Activated CD4-positive, CD25-positive, alpha-beta regulatory T cell treated with anti-CD3 and anti-CD28 coated beads, Interleukin-2, amount 50 U/mL, for 72 hours (primary cell): Measurements from ENCODE around the gene QPCT.
"Not testable (repeated sequence)": the region's sequence is repeated elsewhere in the genome, so short reads cannot be mapped to it uniquely, and the experiment has no call there.

Source experiments
- DNase-seq: peaks from one replicate; pipeline ENCODE4 v3.0.0; 2021

The QPCT gene

DNA sequence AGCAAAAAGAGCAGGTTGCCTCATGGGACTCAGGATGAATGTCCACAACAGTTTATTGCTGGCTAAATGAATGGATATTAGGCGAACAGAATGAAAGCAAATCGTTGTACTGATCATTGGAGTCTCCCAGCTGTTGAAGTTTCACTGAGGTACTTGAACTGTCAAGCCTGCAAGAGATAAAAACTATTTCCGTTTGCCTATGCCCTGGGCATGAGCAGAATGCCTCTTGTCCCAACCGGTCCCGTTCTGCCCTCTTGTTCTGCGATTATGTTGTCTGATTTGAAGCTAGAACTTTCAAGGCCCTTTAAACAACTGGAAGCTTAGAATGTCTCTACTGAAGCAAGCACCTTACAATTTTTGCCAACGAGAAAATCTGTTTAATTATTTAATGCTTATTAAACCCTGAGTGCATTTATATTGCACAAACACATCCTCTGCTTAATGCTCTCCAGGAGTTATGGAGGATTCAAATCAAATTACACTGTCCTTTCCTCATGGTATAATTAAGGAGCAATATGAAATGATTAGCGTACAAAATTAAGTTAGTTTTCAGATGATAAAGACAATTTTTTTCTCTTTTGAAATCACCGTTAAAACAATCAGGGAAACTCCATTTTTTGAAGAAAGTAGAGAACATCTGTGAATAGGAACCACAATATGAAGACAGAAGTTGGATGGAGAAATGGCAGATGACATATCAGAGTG, 17.7 kb downstream of the QPCT start:
- no peak for DNase-seq

- no peak for DNase-seq
These were observed 19.9 kb downstream of the QPCT start for GRCh38 chr2:37364351-37364750.

GRCh38 chr2:37365669-37366068, 21.2 kb downstream of the QPCT start:
- no peak for DNase-seq

DNA sequence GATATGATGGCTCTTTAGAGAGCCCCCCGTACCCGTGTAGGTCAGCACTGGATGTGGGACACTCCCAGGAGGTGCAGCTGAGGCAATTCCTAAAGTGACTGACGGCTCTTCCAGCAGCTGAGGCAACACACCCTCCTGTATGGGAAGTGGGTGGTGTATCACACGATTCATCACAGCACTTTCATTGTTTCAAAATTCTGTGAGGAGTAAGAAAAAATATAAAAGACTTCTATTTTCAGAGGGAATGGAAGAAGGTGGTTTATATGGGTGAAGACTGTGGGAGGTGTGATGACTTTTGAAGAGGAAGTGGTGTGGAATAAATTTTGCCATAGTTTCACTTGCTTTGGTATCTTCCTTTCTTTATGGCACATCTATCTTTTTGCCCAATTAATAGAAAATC, 22.3 kb downstream of the QPCT start:
- no peak for DNase-seq

GRCh38 chr2:37367310-37367709, 22.9 kb downstream of the QPCT start:
- DNase-seq: no peak

- no peak for DNase-seq
These were observed 23.6 kb downstream of the QPCT start for GRCh38 chr2:37367984-37368383.

DNA sequence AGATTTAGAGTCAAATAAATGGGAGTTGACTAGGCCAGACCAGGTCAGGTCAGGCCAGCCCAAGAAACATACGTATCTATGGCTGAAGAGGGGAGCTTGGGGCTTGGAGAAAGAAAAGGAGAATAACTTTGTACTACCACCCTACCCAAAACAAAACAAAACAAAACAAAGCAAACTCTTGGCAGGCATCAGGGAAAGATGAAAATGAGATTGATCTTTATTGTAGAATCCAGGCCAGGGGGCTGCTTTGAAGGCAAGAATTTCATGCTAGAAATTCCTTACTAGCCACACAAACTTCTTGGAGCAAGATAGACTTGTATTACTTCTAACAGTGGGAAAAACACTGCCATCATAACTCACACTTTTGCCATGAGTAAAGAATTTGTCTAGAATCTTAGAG, 26.2 kb downstream of the QPCT start:
- DNase-seq: no peak

DNA sequence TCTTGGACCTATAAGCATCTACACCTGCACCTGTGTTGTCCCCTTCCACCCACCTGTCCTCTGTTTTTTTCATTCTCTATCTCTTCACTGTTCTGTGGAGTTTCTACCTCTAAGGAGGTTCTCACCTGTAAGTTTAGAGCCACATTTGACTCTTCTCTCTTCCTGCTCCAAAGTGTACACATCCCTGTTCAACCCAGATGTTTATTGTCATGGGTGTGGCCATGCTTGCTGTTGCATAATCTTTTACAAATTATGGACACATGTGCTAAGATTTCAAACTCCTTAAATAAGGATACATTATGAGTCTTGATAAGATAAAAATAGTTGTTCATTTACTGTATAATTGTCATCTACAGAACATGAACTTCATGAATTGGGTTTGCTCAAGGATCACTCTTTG, 27.6 kb downstream of the QPCT start:
- DNase-seq: no peak

- DNase-seq: no peak
These were observed 31.4 kb downstream of the QPCT start for GRCh38 chr2:37375741-37376288.

GRCh38 chr2:37376421-37377186, 32.2 kb downstream of the QPCT start:
- no peak for DNase-seq

DNA sequence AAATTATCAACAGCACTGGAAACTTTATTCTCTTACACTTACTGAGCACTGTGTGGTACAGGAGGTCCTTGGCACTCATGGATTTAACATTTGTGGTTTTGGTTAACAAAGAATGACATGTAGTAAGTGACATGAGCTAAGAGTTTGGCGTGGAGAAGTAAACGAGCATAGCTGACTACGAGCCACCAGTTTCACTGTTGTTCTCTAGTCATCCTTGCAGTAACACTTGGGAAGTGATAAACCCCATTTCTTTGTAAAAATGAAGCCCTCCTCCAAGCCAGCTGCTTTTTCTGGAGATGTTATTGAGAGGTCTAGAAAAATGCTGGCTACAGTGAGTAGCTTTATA, 32.7 kb downstream of the QPCT start:
- DNase-seq: no peak

DNA sequence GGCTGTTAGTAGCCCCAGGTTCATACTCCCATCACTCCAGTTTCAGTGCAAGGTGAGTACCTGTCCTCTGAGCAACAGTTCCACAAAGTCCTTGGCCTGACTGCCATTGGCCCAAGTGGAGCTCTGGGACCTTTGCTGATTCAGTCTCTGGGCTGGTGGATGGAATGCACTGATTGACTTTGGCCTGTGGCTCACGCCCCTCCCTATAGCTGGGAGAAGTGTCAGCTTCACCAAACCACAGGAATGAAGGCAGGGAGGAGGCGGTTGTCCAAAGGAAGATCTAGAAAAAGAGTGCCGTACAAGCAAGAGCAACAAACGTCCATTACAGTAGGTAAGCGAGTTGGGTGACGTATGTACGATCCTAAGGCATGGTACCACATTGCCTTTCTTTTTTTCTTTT, 34.0 kb downstream of the QPCT start:
- no peak for DNase-seq

GRCh38 chr2:37379881-37380296, 35.5 kb downstream of the QPCT start:
- no peak for DNase-seq

- not testable (repeated sequence) for DNase-seq
These were observed 36.4 kb downstream of the QPCT start for GRCh38 chr2:37380787-37381186.

- DNase-seq: not testable (repeated sequence)
These were observed 39.8 kb downstream of the QPCT start for GRCh38 chr2:37384261-37384660.

GRCh38 chr2:37387148-37387835, 42.9 kb downstream of the QPCT start:
- DNase-seq: no peak

- no peak for DNase-seq
These were observed 43.6 kb downstream of the QPCT start for GRCh38 chr2:37388074-37388473.

DNA sequence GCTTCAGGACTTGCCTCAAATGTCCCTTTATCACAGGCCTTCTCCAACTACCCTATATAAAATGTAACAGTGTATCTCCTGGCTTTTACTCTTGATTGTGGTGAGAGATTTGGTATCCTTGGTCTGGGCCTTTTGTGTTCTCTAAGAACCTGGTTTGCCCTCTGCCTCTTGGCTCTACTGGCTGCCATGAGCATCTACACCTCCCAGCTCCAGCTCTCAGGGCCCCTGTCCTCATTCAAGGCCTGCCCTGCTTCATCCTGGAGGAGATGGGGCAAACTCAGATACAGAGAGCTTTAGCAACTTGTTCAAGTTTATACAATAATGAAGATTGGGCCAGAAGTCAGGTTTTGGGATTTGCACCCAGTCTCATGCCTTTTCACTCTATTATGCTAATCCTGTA, 45.0 kb downstream of the QPCT start:
- no peak for DNase-seq

- peak; percentile 51 for DNase-seq
These were observed 45.7 kb downstream of the QPCT start for GRCh38 chr2:37389989-37390765.

DNA sequence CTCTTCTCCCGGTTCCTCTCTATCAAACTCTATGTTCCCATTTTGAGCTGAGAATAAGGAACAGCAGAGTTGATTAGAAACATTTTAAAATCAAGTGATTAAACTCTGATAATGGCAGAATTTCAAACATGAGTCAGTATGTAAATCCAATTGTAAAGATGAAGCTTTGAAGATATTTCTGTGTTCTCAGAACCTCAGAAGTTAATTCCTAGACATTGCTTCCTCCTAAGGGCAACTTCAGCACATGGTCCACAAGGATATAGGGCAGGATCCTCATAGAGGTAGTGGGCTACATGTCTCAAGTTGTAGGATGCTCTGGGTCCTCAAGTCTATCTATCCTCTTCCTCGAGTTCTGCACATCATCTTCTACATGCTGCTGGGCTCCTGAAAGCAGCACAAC, 46.3 kb downstream of the QPCT start:
- DNase-seq: no peak

- no peak for DNase-seq
These were observed 47.3 kb downstream of the QPCT start for GRCh38 chr2:37391711-37392110.

GRCh38 chr2:37392428-37392827, 48.0 kb downstream of the QPCT start:
- no peak for DNase-seq

DNA sequence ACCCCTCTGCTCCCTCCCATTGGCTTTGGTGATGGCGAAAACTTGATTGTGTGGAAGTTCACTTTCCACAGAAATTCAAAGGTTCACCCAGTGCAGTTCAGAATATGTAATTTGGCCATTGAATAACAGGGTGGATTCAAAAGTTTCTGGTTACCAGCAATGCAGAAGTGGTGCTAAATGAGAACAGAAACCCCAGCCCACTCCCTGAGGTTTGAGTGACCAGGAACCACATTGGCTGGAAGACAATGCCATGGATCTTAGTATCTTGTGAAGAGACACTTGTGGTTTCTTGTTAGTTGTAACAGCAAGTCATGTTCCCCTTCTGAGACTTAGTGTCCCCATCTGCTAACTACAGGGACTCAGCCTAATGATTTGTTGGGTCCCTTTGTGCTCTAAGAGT, 49.8 kb downstream of the QPCT start:
- no peak for DNase-seq
